Fibroblast of lung (primary cell): ENCODE data around the gene BCL7A. TPM values are rescaled to one million over a fixed set of nuclear protein-coding genes. Genes with fewer than 3 reads are reported as not detected.

ENCODE experiments used
- DNase-seq, 2 donors: peaks; one replicate each; pipeline versions ENCODE4 v3.0.0 to v3.0.0-alpha.2; 2010; ENCODE audit warnings: low read depth in 2 of 2
- H2AFZ ChIP-seq: 2 replicates; pipeline ENCODE4 v1.5.1; 2012; ENCODE audit warnings: low read length, control low read depth, inconsistent platforms
- H3K27ac ChIP-seq: 2 replicates; pipeline ENCODE4 v1.5.1; 2011; ENCODE audit warnings: low read length, control low read depth; ENCODE audit not compliant: insufficient read depth
- H3K27me3 ChIP-seq: 2 replicates; pipeline ENCODE4 v1.5.1; 2011; ENCODE audit warnings: mild to moderate bottlenecking, low read length; ENCODE audit not compliant: control insufficient read depth, insufficient read depth
- H3K36me3 ChIP-seq: 2 replicates; pipeline ENCODE4 v1.5.1; 2011; ENCODE audit warnings: low read length; ENCODE audit not compliant: control insufficient read depth, insufficient read depth
- H3K4me1 ChIP-seq: 2 replicates; pipeline ENCODE4 v1.5.1; 2011; ENCODE audit warnings: low read length; ENCODE audit not compliant: control insufficient read depth, insufficient read depth; ENCODE audit errors: extremely low read depth
- H3K4me2 ChIP-seq: 2 replicates; pipeline ENCODE4 v1.5.1; 2011; ENCODE audit warnings: low read length, control low read depth; ENCODE audit not compliant: insufficient read depth; ENCODE audit errors: extremely low read depth
- H3K4me3 ChIP-seq, 4 experiments: fragments of 200-600 bp in 1 of 4; sonication (generic) in 1 of 4; replicated peaks in 1 of 4; 2 replicates each; pipeline ENCODE4 v1.5.1; 2011 to 2016; ENCODE audit warnings: low read length in 4 of 4, low read depth in 3 of 4, mild to moderate bottlenecking in 3 of 4, control low read depth in 2 of 4, inconsistent platforms in 1 of 4, mixed read lengths in 1 of 4; ENCODE audit not compliant: insufficient read depth in 1 of 4; ENCODE audit errors: control extremely low read depth in 1 of 4
- H3K79me2 ChIP-seq: 2 replicates; pipeline ENCODE4 v1.5.1; 2012; ENCODE audit warnings: mild to moderate bottlenecking, low read length, inconsistent platforms; ENCODE audit not compliant: control insufficient read depth, insufficient read depth
- H3K9ac ChIP-seq: 2 replicates; pipeline ENCODE4 v1.5.1; 2011; ENCODE audit warnings: mild to moderate bottlenecking, low read length, control low read depth; ENCODE audit not compliant: insufficient read depth
- H3K9me3 ChIP-seq: 2 replicates; pipeline ENCODE4 v1.5.1; 2012; ENCODE audit warnings: low read depth, low read length; ENCODE audit not compliant: control insufficient read depth, insufficient read depth
- H4K20me1 ChIP-seq: 2 replicates; pipeline ENCODE4 v1.5.1; 2011; ENCODE audit warnings: low read length; ENCODE audit not compliant: control insufficient read depth, insufficient read depth; ENCODE audit errors: extremely low read depth
- CTCF ChIP-seq, 2 donors: IDR thresholded peaks in 1 of 2; conservative IDR thresholded peaks in 1 of 2; 1 replicate in 1 of 2; 2 replicates in 1 of 2; pipeline ENCODE4 v1.5.1; 2011 to 2012; ENCODE audit warnings: low read length in 2 of 2, control low read depth in 1 of 2, inconsistent platforms in 1 of 2, low read depth in 1 of 2, mild to moderate bottlenecking in 1 of 2
- EZH2 ChIP-seq: IDR thresholded peaks from 2 replicates; pipeline ENCODE4 v1.5.1; 2012; ENCODE audit warnings: low read length, control low read depth, mild to moderate bottlenecking; ENCODE audit errors: missing control alignments
- polyA plus RNA-seq, 2 donors: library from polyadenylated mRNA; depleted of rRNA in 1 of 2; stranded (reverse) in 1 of 2; unstranded in 1 of 2; fragments of >200 nt; gene quantifications; 2 replicates each; pipeline ENCODE4 v1.2.1, GENCODE V29; 2011 to 2012; ENCODE audit warnings: missing spikeins in 1 of 2
- total RNA-seq: library from RNA; depleted of rRNA; stranded (reverse); fragments of >200 nt; gene quantifications from 2 replicates; pipeline ENCODE4 v1.2.1, GENCODE V29; 2014

The BCL7A gene
- total and polyA plus RNA-seq, 2 donors (not counting 1 experiment from before 2014, with no cell fraction given) = 3.8 to 7.4 TPM

- TF ChIP-seq EZH2 = no peak
- TF ChIP-seq CTCF (conservative IDR thresholded peaks at IDR 0.05 in 1 of 2, IDR thresholded peaks at IDR 0.05 in 1 of 2; ENCODE audit: low read depth in 1 of 2, low read length in 2 of 2) = no peak
- Histone ChIP-seq H3K27me3 (no peaks in the 10 kb centered on the region), H2AFZ (no peak overlapping the region), H3K4me2 (peak overlapping the region; percentile 97), H4K20me1 (no peaks in the 10 kb centered on the region), H3K4me1 (peaks cover 16% of the 10 kb centered on the region), H3K9ac (peak overlapping the region; percentile 84), H3K9me3 (no peaks in the 10 kb centered on the region), H3K27ac (peak overlapping the region; percentile 79), H3K79me2 (peaks cover 33% of the 10 kb centered on the region), H3K36me3 (peaks cover 2% of the 10 kb centered on the region), H3K4me3 (peak overlapping the region; percentile 74 to 92 (median 84))
- no peak for DNase-seq
These were observed 57.4 kb downstream of the BCL7A start for GRCh38 chr12:122079033-122079531.

- no peak for TF ChIP-seq CTCF (conservative IDR thresholded peaks at IDR 0.05 in 1 of 2, IDR thresholded peaks at IDR 0.05 in 1 of 2; ENCODE audit: low read depth in 1 of 2, low read length in 2 of 2)
- TF ChIP-seq EZH2 = no peak
- Histone ChIP-seq H3K9ac (peak overlapping the region; percentile 84), H2AFZ (no peak overlapping the region), H3K4me2 (peak overlapping the region; percentile 97), H4K20me1 (no peaks in the 10 kb centered on the region), H3K79me2 (peaks cover 35% of the 10 kb centered on the region), H3K9me3 (no peaks in the 10 kb centered on the region), H3K27ac (peak overlapping the region; percentile 79), H3K4me3 (peak overlapping the region; percentile 74 to 92 (median 84)), H3K4me1 (peaks cover 16% of the 10 kb centered on the region), H3K36me3 (peaks cover 2% of the 10 kb centered on the region), H3K27me3 (no peaks in the 10 kb centered on the region)
- DNase-seq = no peak
These were observed 57.9 kb downstream of the BCL7A start for GRCh38 chr12:122079532-122080081.

GRCh38 chr12:122080149-122081082 lies 58.7 kb downstream of the BCL7A start:
- Histone ChIP-seq H3K4me1 (peaks cover 16% of the 10 kb centered on the region), H3K27me3 (no peaks in the 10 kb centered on the region), H3K4me2 (peak overlapping the region; percentile 97), H3K36me3 (peaks cover 5% of the 10 kb centered on the region), H3K4me3 (peak overlapping the region; percentile 74 to 92 (median 84)), H2AFZ (no peak overlapping the region), H3K79me2 (peaks cover 39% of the 10 kb centered on the region), H4K20me1 (no peaks in the 10 kb centered on the region), H3K9me3 (no peaks in the 10 kb centered on the region), H3K27ac (peak overlapping the region; percentile 79), H3K9ac (peak overlapping the region; percentile 39)
- peak; percentile 87 to 89 for DNase-seq
- no peak for TF ChIP-seq CTCF (conservative IDR thresholded peaks at IDR 0.05 in 1 of 2, IDR thresholded peaks at IDR 0.05 in 1 of 2; ENCODE audit: low read depth in 1 of 2, low read length in 2 of 2)
- no peak for TF ChIP-seq EZH2
